GM12878 (cell line): ENCODE data around the gene VANGL1.
A peak's percentile ranks its signal among the peaks of the same experiment; 100 is the strongest.

Experiments
- CHD2 ChIP-seq: IDR thresholded peaks from 2 replicates; pipeline ENCODE4 v1.6.1; 2011; ENCODE audit warnings: low read depth, low read length, improper control_type of control experiment, borderline replicate concordance
- CHD4 ChIP-seq: fragments of 200-600 bp; sonication (generic); IDR thresholded peaks from 2 replicates; pipeline ENCODE4 v1.6.1; 2016; ENCODE audit warnings: mild to moderate bottlenecking
- DPF2 ChIP-seq: fragments of 450-650 bp; IDR thresholded peaks from 2 replicates; pipeline ENCODE4 v1.6.1; 2017; ENCODE audit warnings: mild to moderate bottlenecking
- EGR1 ChIP-seq, 2 experiments: IDR thresholded peaks; 1 replicate in 1 of 2; 2 replicates in 1 of 2; pipeline ENCODE4 v1.6.1; 2011 to 2012; ENCODE audit warnings: low read depth in 2 of 2, low read length in 2 of 2, borderline replicate concordance in 1 of 2, mild to moderate bottlenecking in 1 of 2, moderate library complexity in 1 of 2
- EZH2 ChIP-seq: IDR thresholded peaks from 2 replicates; pipeline ENCODE4 v1.6.1; 2012; ENCODE audit warnings: low read depth, mild to moderate bottlenecking, control low read depth, inconsistent platforms, low read length, borderline replicate concordance; ENCODE audit not compliant: control insufficient read depth
- LARP7 ChIP-seq: fragments of 450-650 bp; IDR thresholded peaks from 2 replicates; pipeline ENCODE4 v1.6.1; 2017; ENCODE audit warnings: mild to moderate bottlenecking
- RBBP5 ChIP-seq: fragments of 200-600 bp; sonication (generic); conservative IDR thresholded peaks from 2 replicates; pipeline ENCODE4 v1.6.1; 2016
- SUPT20H ChIP-seq: IDR thresholded peaks from 2 replicates; pipeline ENCODE4 v1.6.1; 2011; ENCODE audit warnings: low read depth, mild to moderate bottlenecking, low read length, moderate library complexity, borderline replicate concordance; ENCODE audit not compliant: control insufficient read depth
- TAF1 ChIP-seq: IDR thresholded peaks from 2 replicates; pipeline ENCODE4 v1.6.1; 2011; ENCODE audit warnings: mild to moderate bottlenecking, low read depth, low read length, borderline replicate concordance
- TCF3 ChIP-seq: IDR thresholded peaks from 2 replicates; pipeline ENCODE4 v1.6.1; 2012; ENCODE audit warnings: low read depth, mild to moderate bottlenecking, low read length, borderline replicate concordance; ENCODE audit not compliant: insufficient read depth
- USF2 ChIP-seq: IDR thresholded peaks from 2 replicates; pipeline ENCODE4 v1.6.1; 2011; ENCODE audit warnings: low read depth, low read length, improper control_type of control experiment, borderline replicate concordance
- TF ChIP-seq, protein P1 (sequence below), 3 experiments: IDR thresholded peaks in 2 of 3; conservative IDR thresholded peaks in 1 of 3; 2 replicates each; pipeline ENCODE4 v1.5.1; 2011; ENCODE audit warnings: low read depth in 3 of 3, low read length in 3 of 3, mild to moderate bottlenecking in 3 of 3, control low read depth in 2 of 3, moderate library complexity in 2 of 3, inconsistent platforms in 1 of 3, mixed read lengths in 1 of 3; ENCODE audit not compliant: control insufficient read depth in 2 of 3, insufficient read depth in 1 of 3; ENCODE audit errors: extremely low read depth in 1 of 3
- TF ChIP-seq, protein P2 (sequence below): fragments of 150-350 bp; IDR thresholded peaks from 2 replicates; pipeline ENCODE4 v1.6.1; 2014; ENCODE audit warnings: mild to moderate bottlenecking, low read depth, low read length
- TF ChIP-seq, protein P3 (sequence below): IDR thresholded peaks from 2 replicates; pipeline ENCODE4 v1.6.1; 2012; ENCODE audit warnings: low read depth, low read length, improper control_type of control experiment

GRCh38 chr1:115717541-115717940, 75.8 kb downstream of the VANGL1 start:
- TF ChIP-seq, protein P1, sequence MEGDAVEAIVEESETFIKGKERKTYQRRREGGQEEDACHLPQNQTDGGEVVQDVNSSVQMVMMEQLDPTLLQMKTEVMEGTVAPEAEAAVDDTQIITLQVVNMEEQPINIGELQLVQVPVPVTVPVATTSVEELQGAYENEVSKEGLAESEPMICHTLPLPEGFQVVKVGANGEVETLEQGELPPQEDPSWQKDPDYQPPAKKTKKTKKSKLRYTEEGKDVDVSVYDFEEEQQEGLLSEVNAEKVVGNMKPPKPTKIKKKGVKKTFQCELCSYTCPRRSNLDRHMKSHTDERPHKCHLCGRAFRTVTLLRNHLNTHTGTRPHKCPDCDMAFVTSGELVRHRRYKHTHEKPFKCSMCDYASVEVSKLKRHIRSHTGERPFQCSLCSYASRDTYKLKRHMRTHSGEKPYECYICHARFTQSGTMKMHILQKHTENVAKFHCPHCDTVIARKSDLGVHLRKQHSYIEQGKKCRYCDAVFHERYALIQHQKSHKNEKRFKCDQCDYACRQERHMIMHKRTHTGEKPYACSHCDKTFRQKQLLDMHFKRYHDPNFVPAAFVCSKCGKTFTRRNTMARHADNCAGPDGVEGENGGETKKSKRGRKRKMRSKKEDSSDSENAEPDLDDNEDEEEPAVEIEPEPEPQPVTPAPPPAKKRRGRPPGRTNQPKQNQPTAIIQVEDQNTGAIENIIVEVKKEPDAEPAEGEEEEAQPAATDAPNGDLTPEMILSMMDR (IDR thresholded peaks at IDR 0.05 in 2 of 3, conservative IDR thresholded peaks at IDR 0.05 in 1 of 3; ENCODE audit: control insufficient read depth in 2 of 3, extremely low read depth in 1 of 3, insufficient read depth in 1 of 3, low read depth in 3 of 3, low read length in 3 of 3) = peak; percentile 58 to 61 (median 58); a peak in 5 of 6 replicates
- TF ChIP-seq RBBP5 = no peak
- TF ChIP-seq, protein P2, sequence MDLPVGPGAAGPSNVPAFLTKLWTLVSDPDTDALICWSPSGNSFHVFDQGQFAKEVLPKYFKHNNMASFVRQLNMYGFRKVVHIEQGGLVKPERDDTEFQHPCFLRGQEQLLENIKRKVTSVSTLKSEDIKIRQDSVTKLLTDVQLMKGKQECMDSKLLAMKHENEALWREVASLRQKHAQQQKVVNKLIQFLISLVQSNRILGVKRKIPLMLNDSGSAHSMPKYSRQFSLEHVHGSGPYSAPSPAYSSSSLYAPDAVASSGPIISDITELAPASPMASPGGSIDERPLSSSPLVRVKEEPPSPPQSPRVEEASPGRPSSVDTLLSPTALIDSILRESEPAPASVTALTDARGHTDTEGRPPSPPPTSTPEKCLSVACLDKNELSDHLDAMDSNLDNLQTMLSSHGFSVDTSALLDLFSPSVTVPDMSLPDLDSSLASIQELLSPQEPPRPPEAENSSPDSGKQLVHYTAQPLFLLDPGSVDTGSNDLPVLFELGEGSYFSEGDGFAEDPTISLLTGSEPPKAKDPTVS = no peak
- TF ChIP-seq EGR1 (IDR thresholded peaks at IDR 0.05; ENCODE audit: borderline replicate concordance in 1 of 2, low read depth in 2 of 2, low read length in 2 of 2) = no peak
- no peak for TF ChIP-seq LARP7
- TF ChIP-seq DPF2 = no peak
- TF ChIP-seq CHD2 = no peak
- no peak for TF ChIP-seq SUPT20H
- TF ChIP-seq EZH2 = no peak
- TF ChIP-seq CHD4 = no peak
- no peak for TF ChIP-seq USF2
- TF ChIP-seq TCF3 = no peak
- no peak for TF ChIP-seq TAF1
- TF ChIP-seq, protein P3, sequence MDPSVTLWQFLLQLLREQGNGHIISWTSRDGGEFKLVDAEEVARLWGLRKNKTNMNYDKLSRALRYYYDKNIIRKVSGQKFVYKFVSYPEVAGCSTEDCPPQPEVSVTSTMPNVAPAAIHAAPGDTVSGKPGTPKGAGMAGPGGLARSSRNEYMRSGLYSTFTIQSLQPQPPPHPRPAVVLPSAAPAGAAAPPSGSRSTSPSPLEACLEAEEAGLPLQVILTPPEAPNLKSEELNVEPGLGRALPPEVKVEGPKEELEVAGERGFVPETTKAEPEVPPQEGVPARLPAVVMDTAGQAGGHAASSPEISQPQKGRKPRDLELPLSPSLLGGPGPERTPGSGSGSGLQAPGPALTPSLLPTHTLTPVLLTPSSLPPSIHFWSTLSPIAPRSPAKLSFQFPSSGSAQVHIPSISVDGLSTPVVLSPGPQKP = no peak
